MM.1S (cell line): Measurements from ENCODE around the gene MBD5.

Source experiments
- DNase-seq: peaks from one replicate; pipeline ENCODE4 v3.0.0-alpha.2; 2015
- H2AFZ ChIP-seq: fragments of 300-600 bp; sonication (generic); 2 replicates; pipeline ENCODE4 v1.6.0; 2016; ENCODE audit warnings: antibody characterized with exemption, low read length
- H3F3A ChIP-seq: fragments of 300-600 bp; sonication (generic); 2 replicates; pipeline ENCODE4 v1.6.1; 2016; ENCODE audit warnings: mild to moderate bottlenecking, antibody characterized with exemption, low read length, moderate library complexity, mixed read lengths; ENCODE audit not compliant: insufficient read depth
- H3K27ac ChIP-seq: fragments of 300-600 bp; sonication (generic); 2 replicates; pipeline ENCODE4 v1.5.1; 2016; ENCODE audit warnings: mild to moderate bottlenecking, low read length
- H3K27me3 ChIP-seq: fragments of 300-600 bp; sonication (generic); replicated peaks from 2 replicates; pipeline ENCODE4 v1.6.0; 2016; ENCODE audit warnings: low read length; ENCODE audit not compliant: insufficient read depth
- H3K36me3 ChIP-seq: fragments of 300-600 bp; sonication (generic); replicated peaks from 2 replicates; pipeline ENCODE4 v1.6.1; 2016; ENCODE audit warnings: mild to moderate bottlenecking, low read length, mixed read lengths; ENCODE audit not compliant: insufficient read depth
- H3K4me1 ChIP-seq: fragments of 300-600 bp; sonication (generic); 2 replicates; pipeline ENCODE4 v1.6.1; 2016; ENCODE audit warnings: low read length, mixed read lengths
- H3K4me2 ChIP-seq: fragments of 300-600 bp; sonication (generic); 2 replicates; pipeline ENCODE4 v1.6.0; 2016; ENCODE audit warnings: low read depth, low read length
- H3K4me3 ChIP-seq: fragments of 300-600 bp; sonication (generic); 2 replicates; pipeline ENCODE4 v1.5.1; 2016; ENCODE audit warnings: low read length, mixed read lengths
- H3K79me2 ChIP-seq: fragments of 300-600 bp; sonication (generic); 2 replicates; pipeline ENCODE4 v1.6.1; 2016; ENCODE audit warnings: mixed run types, low read length, mixed read lengths
- H3K9ac ChIP-seq: fragments of 300-600 bp; sonication (generic); 2 replicates; pipeline ENCODE4 v1.6.1; 2016; ENCODE audit warnings: low read length, mixed read lengths
- H3K9me2 ChIP-seq: fragments of 300-600 bp; sonication (generic); replicated peaks from 2 replicates; pipeline ENCODE4 v1.6.1; 2016; ENCODE audit warnings: mild to moderate bottlenecking, low read length, mixed read lengths; ENCODE audit not compliant: insufficient read depth
- H3K9me3 ChIP-seq: fragments of 300-600 bp; sonication (generic); replicated peaks from 2 replicates; pipeline ENCODE4 v1.6.1; 2016; ENCODE audit warnings: mild to moderate bottlenecking, low read length, mixed read lengths; ENCODE audit not compliant: insufficient read depth
- H4K20me1 ChIP-seq: fragments of 300-600 bp; sonication (generic); 2 replicates; pipeline ENCODE4 v1.6.1; 2016; ENCODE audit warnings: mild to moderate bottlenecking, low read length, moderate library complexity, mixed read lengths; ENCODE audit not compliant: insufficient read depth
- EZH2 ChIP-seq: fragments of 300-600 bp; sonication (generic); optimal IDR thresholded peaks from 2 replicates; pipeline ENCODE3; 2017; ENCODE audit warnings: low read depth, mild to moderate bottlenecking, antibody characterized with exemption, low read length, mixed read lengths
- EZH2phosphoT487 ChIP-seq: fragments of 300-600 bp; sonication (generic); IDR thresholded peaks from 2 replicates; pipeline ENCODE4 v1.6.1; 2018; ENCODE audit warnings: antibody characterized with exemption, low read length
- TF ChIP-seq, protein P1 (sequence below): fragments of 300-600 bp; sonication (generic); IDR thresholded peaks from 2 replicates; pipeline ENCODE4 v1.5.1; 2016; ENCODE audit warnings: antibody characterized with exemption, low read length, mixed read lengths

Gene MBD5

GRCh38 chr2:148342086-148342485 is 321.2 kb downstream of the MBD5 start:
- DNase-seq: no peak
- Histone ChIP-seq H3K27me3 (no peaks in the 10 kb centered on the region), H3K27ac (no peak overlapping the region), H3K9me2 (no peaks in the 10 kb centered on the region), H3K9ac (no peak overlapping the region), H3K4me2 (no peak overlapping the region), H4K20me1 (no peaks in the 10 kb centered on the region), H3K9me3 (no peaks in the 10 kb centered on the region), H3K4me1 (no peaks in the 10 kb centered on the region), H3K36me3 (no peaks in the 10 kb centered on the region), H2AFZ (no peak overlapping the region), H3K79me2 (no peaks in the 10 kb centered on the region), H3K4me3 (no peak overlapping the region), H3F3A (no peaks in the 10 kb centered on the region)
- TF ChIP-seq EZH2phosphoT487: no peak
- TF ChIP-seq, protein P1, sequence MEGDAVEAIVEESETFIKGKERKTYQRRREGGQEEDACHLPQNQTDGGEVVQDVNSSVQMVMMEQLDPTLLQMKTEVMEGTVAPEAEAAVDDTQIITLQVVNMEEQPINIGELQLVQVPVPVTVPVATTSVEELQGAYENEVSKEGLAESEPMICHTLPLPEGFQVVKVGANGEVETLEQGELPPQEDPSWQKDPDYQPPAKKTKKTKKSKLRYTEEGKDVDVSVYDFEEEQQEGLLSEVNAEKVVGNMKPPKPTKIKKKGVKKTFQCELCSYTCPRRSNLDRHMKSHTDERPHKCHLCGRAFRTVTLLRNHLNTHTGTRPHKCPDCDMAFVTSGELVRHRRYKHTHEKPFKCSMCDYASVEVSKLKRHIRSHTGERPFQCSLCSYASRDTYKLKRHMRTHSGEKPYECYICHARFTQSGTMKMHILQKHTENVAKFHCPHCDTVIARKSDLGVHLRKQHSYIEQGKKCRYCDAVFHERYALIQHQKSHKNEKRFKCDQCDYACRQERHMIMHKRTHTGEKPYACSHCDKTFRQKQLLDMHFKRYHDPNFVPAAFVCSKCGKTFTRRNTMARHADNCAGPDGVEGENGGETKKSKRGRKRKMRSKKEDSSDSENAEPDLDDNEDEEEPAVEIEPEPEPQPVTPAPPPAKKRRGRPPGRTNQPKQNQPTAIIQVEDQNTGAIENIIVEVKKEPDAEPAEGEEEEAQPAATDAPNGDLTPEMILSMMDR: no peak
- no peak for TF ChIP-seq EZH2

DNA sequence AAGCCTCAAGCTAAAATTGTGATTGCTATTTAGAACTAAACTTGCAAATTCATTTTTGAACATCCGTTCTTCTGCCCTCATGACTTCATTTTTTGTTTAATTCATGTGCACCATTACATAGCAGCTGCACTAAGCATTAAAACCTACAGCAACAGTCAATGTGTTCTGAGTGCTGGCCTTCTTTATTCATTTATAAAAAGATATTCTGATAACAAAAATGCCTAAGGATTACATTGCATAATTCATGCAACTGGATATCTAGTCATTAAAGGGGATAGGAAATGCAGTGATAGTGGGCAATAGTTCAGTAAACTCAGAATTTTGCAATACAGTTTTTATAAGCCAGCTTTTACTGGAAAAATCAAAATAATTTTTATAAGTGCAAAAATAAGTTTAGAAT is 329.3 kb downstream of the MBD5 start:
- no peak for DNase-seq
- H3K27me3 ChIP-seq: no peaks in the 10 kb centered on the region
- H3K9me2 ChIP-seq: no peaks in the 10 kb centered on the region
- TF ChIP-seq EZH2 (no peak), EZH2phosphoT487 (no peak)
- TF ChIP-seq, protein P1: no peak
- H2AFZ ChIP-seq: no peak overlapping the region
- H4K20me1 ChIP-seq: no peaks in the 10 kb centered on the region
- H3K27ac ChIP-seq: no peak overlapping the region
- no peak overlapping the region for H3K4me3 ChIP-seq
- H3K4me1 ChIP-seq: no peaks in the 10 kb centered on the region
- H3K79me2 ChIP-seq: no peaks in the 10 kb centered on the region
- H3F3A ChIP-seq: no peaks in the 10 kb centered on the region
- no peak overlapping the region for H3K9ac ChIP-seq
- H3K4me2 ChIP-seq: no peak overlapping the region
- no peaks in the 10 kb centered on the region for H3K9me3 ChIP-seq
- no peaks in the 10 kb centered on the region for H3K36me3 ChIP-seq

DNA sequence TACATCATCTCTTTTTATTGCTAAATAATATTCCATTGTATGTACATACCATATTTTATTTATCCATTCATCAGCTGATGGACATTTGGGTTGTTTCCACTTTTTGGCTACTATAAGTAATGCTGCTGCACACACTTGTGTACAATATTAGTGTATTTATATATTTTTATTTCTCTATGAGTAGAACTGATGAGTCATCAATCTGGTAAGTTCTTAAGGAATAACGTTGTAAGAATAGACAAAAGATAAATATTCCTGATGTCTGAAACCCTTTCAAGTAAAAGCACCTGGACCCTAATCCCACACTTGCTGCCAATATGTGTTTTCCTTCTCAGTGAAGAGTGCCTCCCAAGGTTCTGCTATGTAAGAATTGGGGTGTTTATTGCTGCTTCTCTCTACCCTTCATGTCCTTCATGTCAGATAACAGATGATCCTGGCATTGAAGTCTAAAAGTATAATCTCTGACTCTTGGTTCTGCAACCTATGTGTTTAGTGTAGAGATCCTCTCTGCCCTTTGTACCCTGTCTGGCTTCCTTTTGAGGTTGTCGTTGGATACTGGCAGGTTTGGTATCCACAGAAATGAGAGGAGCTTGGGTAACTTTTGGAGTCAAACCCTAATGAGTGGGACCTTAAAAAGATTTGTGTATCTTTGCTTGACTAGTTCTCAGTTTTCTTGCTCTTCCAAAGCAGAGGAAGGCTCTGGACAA is 330.7 kb downstream of the MBD5 start:
- TF ChIP-seq EZH2 (no peak), EZH2phosphoT487 (no peak)
- TF ChIP-seq, protein P1: no peak
- no peak overlapping the region for H3K9ac ChIP-seq
- no peak overlapping the region for H3K27ac ChIP-seq
- H3K27me3 ChIP-seq: no peaks in the 10 kb centered on the region
- H3K36me3 ChIP-seq: no peaks in the 10 kb centered on the region
- no peak overlapping the region for H3K4me2 ChIP-seq
- no peaks in the 10 kb centered on the region for H3K9me3 ChIP-seq
- H3K79me2 ChIP-seq: no peaks in the 10 kb centered on the region
- no peaks in the 10 kb centered on the region for H4K20me1 ChIP-seq
- H2AFZ ChIP-seq: no peak overlapping the region
- H3F3A ChIP-seq: no peaks in the 10 kb centered on the region
- H3K9me2 ChIP-seq: no peaks in the 10 kb centered on the region
- no peak overlapping the region for H3K4me3 ChIP-seq
- DNase-seq: no peak
- no peaks in the 10 kb centered on the region for H3K4me1 ChIP-seq
